ENCODE data around the gene HTT. TPM values are rescaled to one million over a fixed set of nuclear protein-coding genes. Genes with fewer than 3 reads are reported as not detected.

Gene HTT
- total RNA-seq, 1 donor from 2014 or later, result 82.8 TPM

- Mint-ChIP-seq H3K4me1 (ENCODE audit: low read depth) (peaks cover 21% of the 10 kb centered on the region), H3K9me3 (ENCODE audit: low read depth) (no peaks in the 10 kb centered on the region), H3K27ac (peak overlapping the region; percentile 79), H3K4me3 (ENCODE audit: low read depth) (peak overlapping the region; percentile 82), H3K36me3 (ENCODE audit: insufficient read depth) (no peaks in the 10 kb centered on the region), H3K27me3 (peaks cover 4% of the 10 kb centered on the region)
- DNase-seq (ENCODE audit: low spot score, unreplicated experiment), result no peak
- TF ChIP-seq CTCF (IDR thresholded peaks at IDR 0.05; ENCODE audit: unreplicated experiment), result no peak
Measured at GRCh38 chr4:3291411-3291968, 217.0 kb downstream of the HTT start.

- peak overlapping the region; percentile 82 for H3K4me3 Mint-ChIP-seq (ENCODE audit: low read depth)
- TF ChIP-seq CTCF (IDR thresholded peaks at IDR 0.05; ENCODE audit: unreplicated experiment), result no peak
- H3K9me3 Mint-ChIP-seq (ENCODE audit: low read depth), result no peaks in the 10 kb centered on the region
- peak; percentile 39 for DNase-seq (ENCODE audit: low spot score, unreplicated experiment)
- H3K4me1 Mint-ChIP-seq (ENCODE audit: low read depth), result peaks cover 22% of the 10 kb centered on the region
- no peaks in the 10 kb centered on the region for H3K36me3 Mint-ChIP-seq (ENCODE audit: insufficient read depth)
- H3K27ac Mint-ChIP-seq, result peak overlapping the region; percentile 79
- peaks cover under 1% of the 10 kb centered on the region for H3K27me3 Mint-ChIP-seq
Measured at GRCh38 chr4:3291969-3292570, 217.6 kb downstream of the HTT start.

GRCh38 chr4:3292571-3293400 is 218.3 kb downstream of the HTT start, which contains the start of gene RGS12:
RGS12 (plus strand) TSS chr4:3293021; CDS start chr4:3316171, 23,150 bp downstream.
- peaks cover 3% of the 10 kb centered on the region for H3K9me3 Mint-ChIP-seq (ENCODE audit: low read depth)
- H3K4me3 Mint-ChIP-seq (ENCODE audit: low read depth), result peak within 1 kb of the TSS; percentile 91
- peaks cover 25% of the 10 kb centered on the region for H3K4me1 Mint-ChIP-seq (ENCODE audit: low read depth)
- H3K36me3 Mint-ChIP-seq (ENCODE audit: insufficient read depth), result peaks cover 5% of the 10 kb centered on the region
- peak; percentile 93 for DNase-seq (ENCODE audit: low spot score, unreplicated experiment)
- no peaks in the 10 kb centered on the region for H3K27me3 Mint-ChIP-seq
- peak within 1 kb of the TSS; percentile 94 for H3K27ac Mint-ChIP-seq
- TF ChIP-seq CTCF (IDR thresholded peaks at IDR 0.05; ENCODE audit: unreplicated experiment), result no peak

Other genes with a start within 250 kb of the HTT start
- 249 and 271 TPM in 2 replicates for gene ADD1, start 230.8 kb upstream of the HTT start, total RNA-seq
- 31.5 and 33.4 TPM in 2 replicates for gene NOP14, start 111.3 kb upstream of the HTT start, total RNA-seq
- gene GRK4, start 111.1 kb upstream of the HTT start, total RNA-seq, result 14.9 and 16.2 TPM in 2 replicates
- gene HTT-AS, start 143 bp upstream of the HTT start, total RNA-seq, result not detected in 2 replicates
- 2.1 and 2.4 TPM in 2 replicates for gene MSANTD1, start 174.5 kb downstream of the HTT start, total RNA-seq
- 102 and 106 TPM in 2 replicates for gene RGS12, start 218.3 kb downstream of the HTT start, total RNA-seq

Data from progenitor cell of endocrine pancreas (in vitro differentiated cells).